ENCODE results near the gene ATF6.

The ATF6 gene

GRCh38 chr1:161900160-161900559 is 134.0 kb downstream of the ATF6 start:
- no peak for DNase-seq (ENCODE audit: low read depth)

- no peak for DNase-seq (ENCODE audit: low read depth)
These were observed 136.1 kb downstream of the ATF6 start for GRCh38 chr1:161902182-161902581.

DNA sequence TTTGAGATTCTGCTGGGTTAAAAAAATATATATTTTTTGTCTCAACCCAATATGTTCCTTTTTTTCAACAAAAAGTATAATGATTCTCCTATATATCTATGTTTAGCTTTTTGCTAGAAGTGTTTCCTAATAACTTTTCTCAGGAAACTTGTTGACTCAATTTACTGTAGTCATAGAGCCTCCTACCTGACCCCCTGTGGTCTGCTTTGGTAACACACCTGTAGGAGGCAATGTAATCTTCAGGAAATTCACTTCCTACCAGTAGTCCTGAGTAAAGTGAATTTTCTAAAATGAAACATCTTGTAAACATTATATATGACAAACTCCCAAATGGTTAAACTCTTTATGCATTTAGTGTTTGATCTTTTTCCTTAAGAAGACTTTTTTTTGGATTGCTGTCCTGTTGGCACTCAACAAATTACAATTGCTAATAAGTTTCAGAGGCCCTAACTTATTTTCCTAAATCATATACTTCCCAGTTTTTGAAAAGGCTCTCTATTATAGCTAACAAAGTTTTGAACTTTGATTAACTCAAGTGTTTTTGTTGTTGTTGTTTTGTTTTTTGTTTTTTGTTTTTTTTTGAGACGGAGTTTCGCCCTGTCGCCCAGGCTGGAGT is 139.3 kb downstream of the ATF6 start:
- no peak for DNase-seq (ENCODE audit: low read depth)

DNA sequence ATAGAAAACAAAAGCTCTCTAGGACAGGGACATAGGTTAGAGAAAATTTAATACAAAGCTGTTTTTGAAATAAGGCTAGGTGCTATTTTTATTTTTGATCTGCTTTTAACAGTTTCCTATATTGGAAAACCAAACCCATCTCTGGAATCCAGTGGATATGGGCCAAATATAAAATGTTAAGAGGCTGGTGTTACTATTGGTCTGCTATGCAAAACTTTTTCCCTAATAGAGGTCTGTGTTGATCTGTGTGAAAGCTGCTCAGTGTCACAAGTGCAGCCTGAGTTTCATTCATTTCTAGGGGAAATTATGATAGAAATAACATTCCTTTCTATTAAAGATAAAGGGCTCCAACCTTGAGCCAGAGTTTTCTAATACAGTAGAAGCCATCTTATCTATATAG is 141.1 kb downstream of the ATF6 start:
- DNase-seq (ENCODE audit: low read depth) = no peak

DNA sequence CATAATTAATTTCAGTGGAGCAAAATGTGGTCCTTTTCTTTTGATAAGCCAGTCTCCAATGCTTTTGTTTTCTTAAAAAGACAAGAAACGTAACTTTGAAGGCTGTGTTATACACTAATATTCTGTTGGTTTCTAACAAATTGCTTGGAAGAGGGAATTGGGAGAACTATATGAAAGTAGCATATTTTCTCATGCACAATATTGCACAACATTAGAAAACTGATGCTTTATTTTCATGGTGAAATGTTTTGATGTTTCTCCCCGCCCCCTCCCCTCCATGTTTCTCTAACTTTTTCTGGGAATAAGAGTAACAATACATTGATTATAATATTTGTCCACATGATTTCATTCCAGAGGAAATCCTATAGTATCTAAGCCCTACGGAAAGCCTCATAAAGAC is 142.1 kb downstream of the ATF6 start:
- DNase-seq (ENCODE audit: low read depth) = no peak

GRCh38 chr1:161910604-161911003 is 144.5 kb downstream of the ATF6 start:
- DNase-seq (ENCODE audit: low read depth) = no peak

DNA sequence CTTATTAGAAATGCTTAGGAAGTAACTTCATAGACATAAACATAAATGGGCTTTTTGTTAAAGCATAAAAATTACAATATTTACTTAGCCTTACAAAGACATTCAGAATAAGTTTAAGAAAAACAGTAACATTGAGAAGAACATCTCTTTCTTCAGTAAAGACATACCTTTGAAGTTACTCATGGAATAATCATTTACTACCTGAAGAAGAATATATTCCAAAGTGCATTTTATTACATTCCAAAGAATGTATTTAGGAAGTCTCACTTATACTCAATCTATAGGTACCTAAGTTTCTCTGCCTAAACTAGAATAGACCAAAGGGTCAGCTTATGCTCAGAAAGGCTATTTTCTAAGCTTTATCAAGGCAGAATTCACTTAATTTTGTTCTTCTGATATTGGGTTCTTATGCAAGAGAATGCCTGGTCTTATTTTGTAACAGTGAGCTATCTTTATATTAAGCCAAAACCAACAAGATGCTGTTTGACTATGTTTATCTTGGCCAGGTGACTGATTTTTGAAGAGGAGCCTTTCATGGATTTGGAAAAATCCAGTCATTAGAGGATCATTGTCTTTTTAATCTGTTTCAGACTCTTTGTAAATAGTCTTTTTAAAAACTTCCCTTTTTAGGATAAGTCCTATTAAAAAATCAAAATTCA is 147.5 kb downstream of the ATF6 start:
- DNase-seq (ENCODE audit: low read depth) = no peak

DNA sequence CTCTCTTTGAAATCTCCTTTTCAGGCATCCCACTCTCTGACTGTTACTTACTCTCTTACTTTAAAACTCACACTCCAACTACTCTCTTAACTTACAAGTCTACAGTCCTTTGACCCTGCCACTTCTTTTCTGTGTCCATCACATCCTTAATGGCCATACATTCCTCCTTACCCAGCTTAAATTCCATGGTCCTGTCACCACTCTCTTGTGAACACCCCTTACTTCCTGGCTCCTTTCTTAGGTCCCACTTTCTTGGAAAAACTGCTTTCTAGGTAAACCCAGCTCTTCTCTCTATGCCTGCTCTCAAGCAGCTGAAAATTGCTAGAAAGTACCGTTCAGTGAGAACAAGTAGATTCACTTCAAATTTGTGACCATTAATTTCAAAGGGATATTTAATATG is 148.5 kb downstream of the ATF6 start:
- no peak for DNase-seq (ENCODE audit: low read depth)

DNA sequence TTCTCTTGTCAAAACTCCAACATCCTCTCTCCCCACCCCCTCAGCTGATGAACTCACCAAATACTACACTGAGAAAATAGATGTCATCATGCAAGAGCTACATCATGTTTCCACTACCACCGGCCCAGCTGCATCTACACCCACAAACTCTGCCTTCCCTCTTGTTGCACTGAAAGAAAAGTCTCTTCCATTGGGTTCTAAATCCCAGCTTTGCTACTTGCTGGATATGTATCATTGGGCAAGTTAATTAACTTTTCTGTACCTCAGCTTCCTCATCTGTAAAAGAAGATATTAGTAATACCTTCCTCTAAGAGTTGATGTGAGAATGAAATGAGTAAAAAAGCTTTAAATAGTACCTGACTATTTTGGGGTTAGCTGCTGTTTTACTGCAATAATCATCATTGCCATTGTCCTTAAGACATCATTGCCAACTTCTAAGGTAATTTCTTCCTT is 149.0 kb downstream of the ATF6 start:
- no peak for DNase-seq (ENCODE audit: low read depth)

DNA sequence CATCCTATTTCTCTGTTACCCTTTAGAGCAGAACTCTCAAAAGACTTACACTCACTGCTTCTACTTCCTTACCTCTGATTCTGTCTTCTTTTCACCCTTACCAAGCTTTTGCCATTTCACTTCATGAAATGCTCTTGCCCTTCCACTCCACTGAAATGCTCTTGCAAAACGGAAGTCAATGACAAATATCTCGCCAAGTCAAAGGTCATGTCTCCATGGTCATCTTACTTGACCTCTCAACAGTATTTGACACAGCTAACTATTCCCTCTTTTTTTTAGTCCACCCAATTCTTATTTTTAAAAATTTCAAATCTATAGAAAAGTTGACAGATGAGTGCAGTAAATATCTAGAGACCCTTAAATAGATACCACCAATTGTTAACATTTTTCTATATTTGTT is 149.9 kb downstream of the ATF6 start:
- no peak for DNase-seq (ENCODE audit: low read depth)

GRCh38 chr1:161919229-161919628 is 153.1 kb downstream of the ATF6 start:
- no peak for DNase-seq (ENCODE audit: low read depth)

DNA sequence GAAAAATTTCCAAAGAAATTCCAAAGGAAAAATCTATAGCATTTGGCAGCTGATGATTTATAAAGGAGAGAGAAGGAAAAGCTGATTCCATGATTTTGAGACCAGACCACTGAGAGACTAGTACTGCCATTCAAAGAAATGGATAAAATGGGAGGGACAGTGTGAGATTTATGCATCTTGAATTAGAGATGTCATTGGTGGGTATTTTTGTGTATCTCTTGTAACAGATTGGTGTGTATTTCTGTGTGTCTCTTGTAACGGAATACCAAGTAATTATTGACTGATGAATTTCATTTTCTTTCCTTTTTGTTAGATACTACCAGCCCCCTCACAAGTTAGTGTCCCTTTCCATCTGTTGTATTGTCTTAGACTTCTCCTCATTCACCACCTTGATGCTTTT is 155.4 kb downstream of the ATF6 start:
- no peak for DNase-seq (ENCODE audit: low read depth)

- DNase-seq (ENCODE audit: low read depth) = no peak
These were observed 155.9 kb downstream of the ATF6 start for GRCh38 chr1:161921990-161922389.

DNA sequence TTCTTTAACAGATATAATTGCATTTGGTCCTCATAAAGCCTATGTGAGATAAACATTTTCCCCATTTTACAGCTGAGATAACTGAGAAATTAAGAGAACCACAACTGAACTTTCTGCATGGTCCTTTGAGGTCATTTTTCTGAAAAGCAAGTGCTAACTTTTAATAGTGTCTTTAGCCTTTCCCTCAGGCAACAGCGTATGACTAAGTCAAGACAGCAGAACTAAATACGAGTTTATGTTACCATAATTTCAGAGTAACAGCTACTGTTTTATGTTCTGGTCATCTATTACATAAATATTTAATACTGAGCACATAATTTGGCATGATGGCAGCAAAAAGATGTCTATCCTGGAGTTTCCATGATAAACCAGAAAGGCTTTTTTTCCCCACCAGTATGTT is 161.9 kb downstream of the ATF6 start:
- DNase-seq (ENCODE audit: low read depth) = no peak

DNA sequence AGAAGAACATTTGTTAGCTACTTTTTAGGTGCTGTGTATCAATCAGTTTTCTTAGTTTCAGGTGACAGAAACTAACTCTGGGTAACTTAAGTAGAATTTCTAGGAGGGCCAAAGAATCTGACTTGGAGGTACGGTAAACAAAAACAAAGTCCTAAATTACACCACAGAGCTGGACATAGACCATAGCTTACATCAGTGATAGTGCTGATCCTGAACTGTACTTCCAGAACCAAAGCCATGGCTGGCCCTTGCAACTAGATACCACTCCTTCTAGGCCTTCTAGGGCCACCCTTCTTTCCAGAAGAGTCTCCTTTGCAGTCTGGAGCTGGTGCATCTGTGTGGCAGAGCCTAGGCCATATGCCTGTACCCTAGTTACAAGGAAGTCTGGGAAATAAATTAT is 163.0 kb downstream of the ATF6 start:
- no peak for DNase-seq (ENCODE audit: low read depth)

- no peak for DNase-seq (ENCODE audit: low read depth)
These were observed 163.9 kb downstream of the ATF6 start for GRCh38 chr1:161930064-161930463.

- DNase-seq (ENCODE audit: low read depth) = no peak
These were observed 166.5 kb downstream of the ATF6 start for GRCh38 chr1:161932668-161933067.

GRCh38 chr1:161933592-161934588 is 167.8 kb downstream of the ATF6 start:
- no peak for DNase-seq (ENCODE audit: low read depth)

- DNase-seq (ENCODE audit: low read depth) = no peak
These were observed 169.1 kb downstream of the ATF6 start for GRCh38 chr1:161935264-161935663.

DNA sequence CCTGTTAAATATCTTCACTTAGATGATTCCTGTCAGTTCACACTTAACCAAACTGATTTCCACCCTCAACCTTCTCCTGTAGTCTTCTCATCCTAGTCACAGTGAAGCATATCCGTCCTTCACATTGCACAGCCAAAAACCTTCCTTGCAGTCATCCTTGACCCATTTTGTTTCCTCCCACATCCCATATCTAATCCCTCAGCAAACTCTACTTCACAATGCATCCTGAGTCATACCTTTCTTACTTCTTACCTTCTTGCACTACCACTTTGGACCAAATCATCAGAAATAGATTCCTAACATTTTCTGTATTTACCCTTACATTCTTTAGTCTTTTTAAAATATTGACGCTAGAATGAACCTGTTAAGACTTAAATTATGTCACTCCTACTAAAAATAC is 170.7 kb downstream of the ATF6 start:
- DNase-seq (ENCODE audit: low read depth) = no peak

GRCh38 chr1:161940866-161941591 is 174.9 kb downstream of the ATF6 start:
- DNase-seq (ENCODE audit: low read depth) = no peak

All from stimulated activated CD8-positive, alpha-beta memory T cell treated with anti-CD3 and anti-CD28 coated beads, Interleukin-12 subunit alpha, Interleukin-12 subunit beta, amount 100 ng/mL, for 1 hour (primary cell).